ENCODE results near the gene SEC14L5. TPM values are rescaled to one million over a fixed set of nuclear protein-coding genes. Genes with fewer than 3 reads are reported as not detected.
"Not testable (repeated sequence)": the region's sequence is repeated elsewhere in the genome, so short reads cannot be mapped to it uniquely, and the experiment has no call there.

Gene SEC14L5
- polyA plus RNA-seq, 5 donors = 0.29 to 0.38 (median 0.31) TPM

GRCh38 chr16:4949986-4950385 is 8.1 kb upstream of the SEC14L5 start:
- DNase-seq = no peak

GRCh38 chr16:4951583-4951982 is 6.5 kb upstream of the SEC14L5 start:
- not testable (repeated sequence) for DNase-seq

GRCh38 chr16:4954714-4955113 is 3.4 kb upstream of the SEC14L5 start:
- no peak for DNase-seq

GRCh38 chr16:4957420-4957719 is 760 bp upstream of the SEC14L5 start:
- no peak for DNase-seq

GRCh38 chr16:4958510-4959438 is 644 bp downstream of the SEC14L5 start:
- no peak for DNase-seq

GRCh38 chr16:4960579-4960978 is 2.4 kb downstream of the SEC14L5 start:
- DNase-seq = no peak

- DNase-seq = no peak
Observed at GRCh38 chr16:4962716-4963115, 4.6 kb downstream of the SEC14L5 start.

GRCh38 chr16:4963527-4963926 is 5.4 kb downstream of the SEC14L5 start:
- not testable (repeated sequence) for DNase-seq

- DNase-seq = no peak
Observed at GRCh38 chr16:4966736-4967453, 8.8 kb downstream of the SEC14L5 start.

GRCh38 chr16:4968278-4968677 is 10.1 kb downstream of the SEC14L5 start:
- DNase-seq = not testable (repeated sequence)

- DNase-seq = no peak
Observed at GRCh38 chr16:4968879-4969483, 10.9 kb downstream of the SEC14L5 start.

- no peak for DNase-seq
Observed at GRCh38 chr16:4970010-4970409, 11.9 kb downstream of the SEC14L5 start.

- DNase-seq = no peak
Observed at GRCh38 chr16:4972938-4973587, 14.9 kb downstream of the SEC14L5 start.

- no peak for DNase-seq
Observed at GRCh38 chr16:4976079-4976478, 17.9 kb downstream of the SEC14L5 start.

- no peak for DNase-seq
Observed at GRCh38 chr16:4976611-4977145, 18.5 kb downstream of the SEC14L5 start.

GRCh38 chr16:4979164-4979563 is 21.0 kb downstream of the SEC14L5 start:
- DNase-seq = no peak

- no peak for DNase-seq
Observed at GRCh38 chr16:4979736-4980660, 21.9 kb downstream of the SEC14L5 start.

GRCh38 chr16:4980691-4981090 is 22.6 kb downstream of the SEC14L5 start:
- DNase-seq = no peak

- DNase-seq = no peak
Observed at GRCh38 chr16:4981473-4981872, 23.3 kb downstream of the SEC14L5 start.

GRCh38 chr16:4982056-4982867 is 24.1 kb downstream of the SEC14L5 start:
- no peak for DNase-seq

All from right lung (tissue), 5 donors.